ENCODE data around the gene GABRG3. TPM values are rescaled to one million over a fixed set of nuclear protein-coding genes. Genes with fewer than 3 reads are reported as not detected.

GABRG3 gene
- total and polyA plus RNA-seq, 9 of the 15 experiments (the other 6 are each of a cell fraction or from before 2014, with no cell fraction given), result 4.0 to 15.1 (median 11.2) TPM

GRCh38 chr15:27468151-27468591 is 497.2 kb downstream of the GABRG3 start (continued):
- TF ChIP-seq BCLAF1 (IDR thresholded peaks at IDR 0.05; ENCODE audit: borderline replicate concordance in 1 of 2, control insufficient read depth in 1 of 2, low read depth in 2 of 2, low read length in 1 of 2), result no peak
- TF ChIP-seq ATF3 (IDR thresholded peaks at IDR 0.05), result peak; percentile 64; the same call in 1 of the 2 replicates
- TF ChIP-seq ATF3 (CRISPR knock-in tag; conservative IDR thresholded peaks at IDR 0.05), result no peak
- 0 out of 2 replicates have a peak, but pooled peaks have one; percentile 18 for TF ChIP-seq MTA1 (IDR thresholded peaks at IDR 0.05; ENCODE audit: borderline replicate concordance)
- TF ChIP-seq NBN (IDR thresholded peaks at IDR 0.05; ENCODE audit: low read depth), result peak; percentile 35; the same call in 1 of the 2 replicates
- no peak for TF ChIP-seq POLR2G (IDR thresholded peaks at IDR 0.05; ENCODE audit: low read depth, low read length)
- no peak for TF ChIP-seq HOMEZ (CRISPR knock-in tag; IDR thresholded peaks at IDR 0.05)
- TF ChIP-seq ZNF232 (CRISPR knock-in tag; IDR thresholded peaks at IDR 0.05), result no peak
- no peak for TF ChIP-seq ZNF263 (CRISPR knock-in tag; IDR thresholded peaks at IDR 0.05; ENCODE audit: borderline replicate concordance)
- no peak for TF ChIP-seq MEF2D (tag; conservative IDR thresholded peaks at IDR 0.05; ENCODE audit: low read depth)
- TF ChIP-seq PREB (CRISPR knock-in tag; IDR thresholded peaks at IDR 0.05), result no peak
- no peak for TF ChIP-seq ZNF41 (CRISPR knock-in tag; conservative IDR thresholded peaks at IDR 0.05)
- TF ChIP-seq ZNF436 (CRISPR knock-in tag; IDR thresholded peaks at IDR 0.05), result no peak
- no peak for TF ChIP-seq ETV1 (tag; conservative IDR thresholded peaks at IDR 0.05; ENCODE audit: low read depth)
- TF ChIP-seq DEAF1 (CRISPR knock-in tag; IDR thresholded peaks at IDR 0.05), result no peak
- no peak for TF ChIP-seq ZNF583 (CRISPR knock-in tag; IDR thresholded peaks at IDR 0.05)
- no peak for TF ChIP-seq TBP (optimal IDR thresholded peaks at IDR 0.05; ENCODE audit: low read depth, low read length)
- no peak for TF ChIP-seq ZZZ3 (IDR thresholded peaks at IDR 0.05)
- TF ChIP-seq COPS2 (conservative IDR thresholded peaks at IDR 0.05), result no peak
- peak; percentile 47; the same call in 1 of the 2 replicates for TF ChIP-seq ATF7 (IDR thresholded peaks at IDR 0.05)
- no peak for TF ChIP-seq KDM2B (CRISPR knock-in tag; IDR thresholded peaks at IDR 0.05)
- no peak for TF ChIP-seq ZNF77 (CRISPR knock-in tag; IDR thresholded peaks at IDR 0.05)

Measured in K562 (cell line).